ENCODE results near the gene THBS1.

THBS1 gene

DNA sequence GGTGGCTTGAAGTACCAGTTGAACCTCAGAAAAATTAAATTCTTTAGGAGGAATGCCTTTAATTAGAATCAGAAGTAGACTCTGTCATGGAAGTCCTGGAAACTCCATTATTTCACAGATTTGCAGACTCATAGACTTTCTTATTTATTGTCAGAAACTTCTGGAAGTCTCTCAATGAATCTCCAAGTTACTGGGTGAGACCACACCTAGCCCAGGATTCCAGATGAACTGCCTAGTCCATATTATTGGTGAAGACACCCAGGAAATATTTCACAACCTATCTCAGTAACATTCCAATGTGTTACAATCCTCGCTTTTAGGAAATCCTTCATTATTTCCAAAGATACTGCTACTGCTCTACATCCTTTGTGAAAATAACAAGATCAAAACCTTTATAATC lies 6.5 kb upstream of the THBS1 start:
- FAIRE-seq: no peak

DNA sequence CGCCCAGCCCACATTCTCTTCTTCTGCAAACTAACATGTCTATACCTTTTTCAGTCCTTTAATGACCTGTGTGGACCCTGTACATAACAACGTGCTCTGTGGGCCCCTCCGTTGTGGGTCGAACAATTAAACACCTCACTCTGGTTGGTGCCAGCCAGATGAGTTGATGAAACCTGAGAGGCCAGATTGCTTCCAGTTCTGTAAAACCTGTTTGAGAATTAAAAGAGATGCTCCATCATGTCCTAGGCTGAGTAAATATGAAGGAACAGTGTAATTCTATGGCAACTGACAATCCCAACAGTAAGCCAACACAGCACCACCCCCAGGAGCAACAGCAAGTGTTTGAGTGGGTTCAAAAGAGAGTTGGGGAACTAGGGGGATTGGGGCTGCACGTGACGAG lies 5.7 kb upstream of the THBS1 start:
- FAIRE-seq: no peak

DNA sequence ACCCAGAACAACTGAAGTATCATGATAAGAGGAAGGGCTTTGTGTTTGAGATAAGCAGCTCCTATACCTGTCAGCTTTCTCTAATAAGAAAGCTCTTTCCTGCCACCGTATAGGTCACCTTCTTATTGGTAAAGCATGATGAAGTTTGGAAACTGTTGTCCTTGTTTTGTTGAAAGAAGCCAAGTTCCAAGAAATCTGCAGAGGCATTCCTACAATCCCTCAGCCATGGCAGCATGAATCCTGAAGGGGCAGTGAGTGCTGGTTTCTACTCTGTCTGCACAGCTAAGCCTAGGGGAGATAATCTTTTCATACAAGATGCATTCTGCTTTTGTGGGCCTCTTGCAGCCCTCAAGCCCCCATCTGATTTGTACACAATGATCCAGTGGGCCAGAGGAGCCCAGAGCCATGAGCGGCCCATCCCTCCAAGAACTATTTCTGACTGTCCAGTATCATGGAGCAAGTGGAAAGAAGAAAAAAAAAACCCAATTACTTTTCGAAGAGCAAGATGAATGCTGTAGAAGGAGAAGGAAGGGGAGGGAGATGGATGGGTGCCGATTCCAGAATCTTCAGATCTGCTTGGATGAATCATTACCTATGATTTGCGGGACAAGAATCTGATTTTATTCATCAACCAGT lies 1.9 kb upstream of the THBS1 start:
- no peak for FAIRE-seq

DNA sequence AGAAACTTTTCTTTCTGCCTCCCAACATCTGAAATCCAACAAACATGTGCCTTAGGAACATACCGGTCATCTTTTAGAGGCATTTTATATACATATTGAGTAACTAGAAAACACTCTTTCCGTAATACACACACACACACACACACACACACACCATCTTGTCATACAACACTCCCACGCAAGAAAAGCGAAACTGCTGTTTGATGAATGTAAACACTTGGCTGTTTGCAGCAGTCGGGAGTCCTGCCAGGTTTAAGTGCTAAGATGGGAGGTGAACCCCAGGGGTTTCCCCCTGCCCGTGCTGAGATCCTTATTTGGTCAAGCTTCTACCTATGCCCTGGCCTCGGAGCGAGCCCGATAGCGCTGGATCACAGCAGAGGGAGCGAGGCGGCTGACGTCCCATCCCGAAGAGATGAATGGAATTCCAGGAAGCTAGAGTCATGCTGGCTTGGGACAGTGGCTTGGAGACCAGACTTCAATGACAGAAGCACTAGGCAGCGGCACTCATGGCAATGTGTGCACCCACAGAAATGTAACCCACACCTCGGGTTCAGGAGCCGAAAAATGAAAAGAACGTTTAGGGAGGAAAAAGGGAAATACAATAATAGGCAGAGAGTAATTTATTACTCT lies 1.3 kb upstream of the THBS1 start:
- no peak for FAIRE-seq

DNA sequence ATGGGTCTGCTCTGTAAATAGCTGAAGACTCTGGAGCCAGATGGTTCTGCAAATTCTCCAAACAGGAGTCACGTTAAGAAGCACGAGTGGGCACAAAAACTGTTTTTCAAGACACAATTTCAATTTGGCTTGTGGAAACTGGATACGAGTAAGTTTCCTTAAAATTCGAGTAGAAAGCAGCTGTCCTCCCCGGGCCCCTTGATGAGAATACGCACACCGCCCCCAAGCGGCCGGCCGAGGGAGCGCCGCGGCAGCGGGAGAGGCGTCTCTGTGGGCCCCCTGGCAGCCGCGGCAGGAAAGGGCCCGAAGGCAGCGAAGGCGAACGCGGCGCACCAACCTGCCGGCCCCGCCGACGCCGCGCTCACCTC lies 778 bp upstream of the THBS1 start:
- FAIRE-seq: no peak

DNA sequence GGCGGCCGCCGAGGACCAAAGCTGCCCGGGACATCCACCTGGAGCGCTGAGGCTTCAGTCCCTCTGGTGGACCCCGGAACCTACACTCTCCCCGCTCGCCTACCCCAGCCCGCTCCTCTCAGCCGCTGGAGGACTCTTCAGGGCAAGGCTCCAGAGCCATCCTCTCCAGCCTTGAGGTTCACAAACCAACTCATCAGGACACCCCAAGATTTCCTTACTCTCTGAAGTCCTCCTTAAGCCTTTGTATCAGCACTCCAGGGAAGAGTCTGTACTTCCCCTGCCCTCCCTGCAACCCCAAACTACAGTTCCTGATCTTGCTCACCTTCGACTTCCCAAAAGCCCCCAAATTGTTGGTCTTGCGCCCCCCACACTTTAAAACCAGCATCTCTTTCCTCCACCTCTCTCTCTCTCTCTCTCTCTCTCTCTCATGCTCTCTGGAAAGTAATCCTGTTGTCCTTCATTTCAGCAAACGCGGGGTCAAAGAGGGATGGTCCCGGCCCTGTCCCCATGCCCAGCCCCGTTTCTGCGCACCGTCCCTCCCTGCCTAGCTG lies 438 bp downstream of the THBS1 start:
- no peak for FAIRE-seq

DNA sequence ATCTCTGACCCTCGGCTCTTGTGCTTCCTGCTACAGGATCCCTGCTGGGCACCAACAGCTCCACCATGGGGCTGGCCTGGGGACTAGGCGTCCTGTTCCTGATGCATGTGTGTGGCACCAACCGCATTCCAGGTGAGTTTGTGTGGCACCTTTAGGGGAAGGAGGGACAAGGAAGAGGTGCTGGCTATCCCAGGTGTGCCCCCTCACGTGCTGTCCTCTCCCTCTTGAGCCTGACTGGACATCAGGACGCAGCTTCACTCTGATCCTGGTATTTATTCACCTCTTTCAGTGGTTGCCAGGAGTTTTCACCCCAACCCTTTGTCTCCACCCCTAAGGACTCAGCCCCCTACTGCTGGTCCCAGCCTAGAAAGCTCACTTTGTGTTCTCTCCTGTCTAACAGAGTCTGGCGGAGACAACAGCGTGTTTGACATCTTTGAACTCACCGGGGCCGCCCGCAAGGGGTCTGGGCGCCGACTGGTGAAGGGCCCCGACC lies 960 bp downstream of the THBS1 start:
- no peak for FAIRE-seq

DNA sequence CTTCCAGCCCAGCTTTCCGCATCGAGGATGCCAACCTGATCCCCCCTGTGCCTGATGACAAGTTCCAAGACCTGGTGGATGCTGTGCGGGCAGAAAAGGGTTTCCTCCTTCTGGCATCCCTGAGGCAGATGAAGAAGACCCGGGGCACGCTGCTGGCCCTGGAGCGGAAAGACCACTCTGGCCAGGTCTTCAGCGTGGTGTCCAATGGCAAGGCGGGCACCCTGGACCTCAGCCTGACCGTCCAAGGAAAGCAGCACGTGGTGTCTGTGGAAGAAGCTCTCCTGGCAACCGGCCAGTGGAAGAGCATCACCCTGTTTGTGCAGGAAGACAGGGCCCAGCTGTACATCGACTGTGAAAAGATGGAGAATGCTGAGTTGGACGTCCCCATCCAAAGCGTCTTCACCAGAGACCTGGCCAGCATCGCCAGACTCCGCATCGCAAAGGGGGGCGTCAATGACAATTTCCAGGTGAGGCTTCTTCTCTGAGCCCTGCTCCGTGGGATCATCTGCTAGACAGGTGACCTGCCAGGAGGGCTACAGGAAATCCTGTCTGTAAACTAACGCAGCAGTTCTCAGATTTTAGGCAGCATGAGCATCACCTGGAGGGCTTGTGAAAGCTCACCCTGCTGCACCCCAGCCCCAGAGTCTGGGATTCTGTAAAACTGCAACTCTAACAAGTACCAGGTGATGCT lies 1.6 kb downstream of the THBS1 start:
- FAIRE-seq: no peak

DNA sequence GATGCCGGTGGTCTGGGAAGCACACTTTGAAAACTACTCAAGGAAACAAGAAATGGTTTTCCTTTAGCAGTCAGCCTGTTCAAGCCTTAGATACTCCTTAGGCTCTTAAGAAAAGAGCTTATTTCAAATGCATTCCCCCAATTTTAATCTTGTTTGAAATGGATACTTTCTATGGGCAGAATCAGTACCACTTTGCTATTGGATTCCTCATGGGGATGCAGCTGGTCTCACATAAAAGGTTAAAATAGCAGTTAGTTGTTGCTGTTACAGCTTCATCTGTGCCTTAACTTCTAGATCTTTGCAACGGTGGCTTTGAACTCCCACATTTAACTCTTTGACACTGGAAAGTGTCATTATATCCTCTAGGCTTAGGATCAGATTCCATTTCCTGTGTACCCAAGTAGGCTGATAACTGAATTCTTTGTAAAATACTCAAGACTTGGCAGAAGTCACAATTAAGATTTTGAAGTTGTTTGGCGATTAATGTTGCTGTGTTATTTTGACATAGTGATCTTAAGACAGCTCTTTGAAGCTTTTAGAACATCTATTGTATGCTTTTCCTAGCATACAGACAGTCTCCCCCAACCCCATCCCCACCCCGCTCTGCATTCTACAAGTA lies 2.2 kb downstream of the THBS1 start:
- no peak for FAIRE-seq

DNA sequence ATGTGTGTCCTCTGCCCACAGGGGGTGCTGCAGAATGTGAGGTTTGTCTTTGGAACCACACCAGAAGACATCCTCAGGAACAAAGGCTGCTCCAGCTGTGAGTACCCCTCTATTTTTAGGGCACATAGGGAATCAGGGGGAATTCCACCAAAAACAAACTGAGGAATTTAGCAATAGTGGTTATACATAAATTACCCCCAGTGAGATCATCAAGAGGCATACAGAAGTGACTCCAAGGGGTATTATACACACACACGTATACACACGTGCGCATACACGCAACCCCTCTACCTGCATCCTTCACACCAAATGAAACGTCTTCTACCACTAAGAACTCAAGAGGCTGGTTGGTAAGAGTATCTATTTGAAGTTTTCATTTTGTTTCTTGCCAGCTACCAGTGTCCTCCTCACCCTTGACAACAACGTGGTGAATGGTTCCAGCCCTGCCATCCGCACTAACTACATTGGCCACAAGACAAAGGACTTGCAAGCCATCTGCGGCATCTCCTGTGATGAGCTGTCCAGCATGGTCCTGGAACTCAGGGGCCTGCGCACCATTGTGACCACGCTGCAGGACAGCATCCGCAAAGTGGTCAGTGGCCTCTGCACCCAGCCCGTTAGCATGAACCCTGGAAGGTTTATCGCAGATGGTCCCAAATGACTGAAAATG lies 2.9 kb downstream of the THBS1 start:
- FAIRE-seq: no peak

DNA sequence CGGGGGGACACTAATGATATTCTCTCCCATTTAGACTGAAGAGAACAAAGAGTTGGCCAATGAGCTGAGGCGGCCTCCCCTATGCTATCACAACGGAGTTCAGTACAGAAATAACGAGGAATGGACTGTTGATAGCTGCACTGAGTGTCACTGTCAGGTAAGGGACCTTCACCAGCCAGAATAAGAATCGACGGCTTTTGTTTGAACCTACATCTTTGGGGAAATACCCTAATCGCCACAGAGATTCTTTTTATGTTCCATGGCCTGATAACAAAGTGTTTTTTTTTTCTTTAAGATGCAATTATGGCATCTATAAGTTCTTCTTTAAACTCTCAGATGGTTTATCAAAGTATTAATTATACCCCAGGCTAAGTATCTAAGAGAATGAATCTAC lies 3.4 kb downstream of the THBS1 start:
- no peak for FAIRE-seq

DNA sequence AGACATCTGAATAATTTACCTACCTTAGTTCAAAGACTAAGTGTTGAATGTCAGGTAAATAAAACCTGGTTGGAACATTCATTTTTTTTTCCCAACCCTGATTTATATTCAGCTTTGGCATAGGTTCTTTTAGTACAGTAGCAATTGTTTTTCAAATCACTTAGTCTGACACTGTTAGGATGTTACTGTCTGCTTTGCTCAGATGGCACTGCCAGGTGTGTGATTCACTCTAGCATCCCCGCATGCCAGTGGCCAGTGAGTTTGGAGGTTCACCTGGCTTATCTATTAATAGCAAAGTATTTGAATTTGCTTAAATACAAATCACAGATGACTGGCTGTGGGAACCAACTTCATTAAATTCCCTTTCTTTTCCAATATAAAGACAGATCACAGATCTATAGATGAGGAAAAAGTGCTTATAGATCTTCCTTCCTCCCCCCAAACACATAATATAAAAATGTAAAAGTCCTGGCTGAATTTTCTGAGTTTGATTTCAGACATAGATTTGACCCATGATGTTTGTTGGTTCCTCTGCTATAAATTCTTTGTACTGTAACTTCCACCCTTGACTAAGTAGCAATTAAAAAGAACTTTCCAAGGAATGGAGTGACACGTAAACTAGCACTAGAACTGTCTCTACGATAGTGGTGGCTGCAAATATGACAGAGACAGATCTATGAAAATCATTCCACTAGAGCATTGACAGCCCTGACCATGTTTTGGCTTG lies 3.9 kb downstream of the THBS1 start:
- FAIRE-seq: no peak

DNA sequence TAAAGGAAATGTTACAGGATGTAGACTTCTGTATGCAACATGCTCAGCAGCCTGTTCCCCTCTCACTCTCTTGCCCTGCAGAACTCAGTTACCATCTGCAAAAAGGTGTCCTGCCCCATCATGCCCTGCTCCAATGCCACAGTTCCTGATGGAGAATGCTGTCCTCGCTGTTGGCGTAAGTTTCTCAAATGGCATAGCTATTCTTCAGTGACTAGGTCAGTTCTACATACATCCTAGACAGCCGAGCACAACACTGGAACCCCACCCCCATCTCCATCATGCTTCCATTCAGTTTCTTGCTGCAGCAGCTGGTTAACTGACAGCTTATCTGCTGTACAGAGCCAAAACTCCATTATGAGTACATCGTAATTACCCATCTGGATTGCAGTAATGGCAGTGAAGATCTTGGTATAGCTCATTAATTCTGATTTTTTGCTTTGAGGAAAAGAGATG lies 4.5 kb downstream of the THBS1 start:
- no peak for FAIRE-seq

DNA sequence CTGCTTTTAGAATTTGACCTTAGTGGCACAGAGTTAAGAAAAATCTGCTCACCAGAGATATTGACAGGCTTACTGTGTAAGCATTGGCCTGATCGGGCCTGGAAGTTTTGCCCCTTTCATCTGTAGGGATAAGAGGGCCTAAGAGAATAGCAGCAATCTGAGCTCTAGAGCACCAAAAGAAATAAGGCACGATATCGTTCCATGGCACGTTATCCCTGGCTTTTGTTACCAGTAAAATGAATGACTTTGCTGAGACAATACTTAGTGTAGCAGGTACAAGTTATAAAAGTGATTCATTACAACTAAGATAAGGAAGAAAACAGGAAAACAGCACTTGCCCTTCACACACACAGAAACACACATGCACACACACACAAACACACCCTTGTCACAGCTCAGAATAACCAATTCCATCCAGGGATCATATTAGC lies 5.0 kb downstream of the THBS1 start:
- no peak for FAIRE-seq

DNA sequence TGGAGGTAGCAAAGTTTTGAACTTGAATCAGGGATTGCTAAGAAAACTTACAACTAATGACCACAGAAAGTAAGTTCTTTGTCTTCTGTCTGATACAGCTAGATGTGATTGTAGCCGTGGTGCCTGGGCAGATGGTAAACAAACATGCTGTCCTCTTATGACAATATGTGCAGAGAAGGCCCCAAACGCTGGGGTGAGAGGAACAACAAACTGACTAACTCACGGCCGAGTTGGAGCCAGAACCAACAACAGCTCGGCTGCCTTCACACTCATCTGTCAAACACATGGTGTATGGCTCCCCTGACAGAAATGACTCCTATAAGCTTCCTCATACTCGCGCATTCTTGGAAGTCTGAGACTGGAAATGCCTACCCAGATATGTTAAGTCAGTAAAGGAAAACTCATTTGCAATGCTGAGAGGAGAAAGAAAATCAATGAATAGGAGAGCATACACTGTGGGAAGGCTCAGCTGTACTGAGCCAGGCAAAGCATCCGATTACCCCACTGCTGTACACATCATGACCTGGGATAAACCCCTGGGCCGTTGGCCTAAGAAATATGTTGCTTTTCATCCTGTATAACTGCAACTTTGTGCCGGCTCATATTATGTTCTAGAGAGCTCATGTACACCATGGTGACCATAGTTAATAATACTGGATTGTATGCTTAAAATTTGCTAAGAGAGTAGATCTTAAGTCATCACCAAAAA lies 5.7 kb downstream of the THBS1 start:
- no peak for FAIRE-seq

DNA sequence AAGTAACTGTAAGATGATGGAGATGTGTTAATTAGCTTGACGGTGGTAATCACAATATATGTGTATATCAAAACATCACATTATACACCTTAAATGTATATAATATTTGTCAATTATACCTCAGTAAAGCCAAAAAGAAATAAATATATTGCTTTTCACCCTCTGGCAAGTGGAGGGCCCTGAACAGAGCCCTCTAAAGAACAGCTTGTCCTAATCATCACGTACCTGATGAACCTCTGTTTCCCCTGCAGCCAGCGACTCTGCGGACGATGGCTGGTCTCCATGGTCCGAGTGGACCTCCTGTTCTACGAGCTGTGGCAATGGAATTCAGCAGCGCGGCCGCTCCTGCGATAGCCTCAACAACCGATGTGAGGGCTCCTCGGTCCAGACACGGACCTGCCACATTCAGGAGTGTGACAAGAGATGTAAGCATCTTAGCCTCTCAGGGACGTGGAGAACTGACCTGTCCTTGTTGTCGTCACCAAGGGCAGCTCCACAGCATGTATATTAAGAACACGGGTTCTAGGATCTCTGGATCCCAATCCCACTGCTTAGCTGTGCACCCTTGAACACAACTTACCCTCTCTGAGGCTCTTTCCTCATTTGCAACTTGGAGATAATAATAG lies 6.3 kb downstream of the THBS1 start:
- FAIRE-seq: no peak

DNA sequence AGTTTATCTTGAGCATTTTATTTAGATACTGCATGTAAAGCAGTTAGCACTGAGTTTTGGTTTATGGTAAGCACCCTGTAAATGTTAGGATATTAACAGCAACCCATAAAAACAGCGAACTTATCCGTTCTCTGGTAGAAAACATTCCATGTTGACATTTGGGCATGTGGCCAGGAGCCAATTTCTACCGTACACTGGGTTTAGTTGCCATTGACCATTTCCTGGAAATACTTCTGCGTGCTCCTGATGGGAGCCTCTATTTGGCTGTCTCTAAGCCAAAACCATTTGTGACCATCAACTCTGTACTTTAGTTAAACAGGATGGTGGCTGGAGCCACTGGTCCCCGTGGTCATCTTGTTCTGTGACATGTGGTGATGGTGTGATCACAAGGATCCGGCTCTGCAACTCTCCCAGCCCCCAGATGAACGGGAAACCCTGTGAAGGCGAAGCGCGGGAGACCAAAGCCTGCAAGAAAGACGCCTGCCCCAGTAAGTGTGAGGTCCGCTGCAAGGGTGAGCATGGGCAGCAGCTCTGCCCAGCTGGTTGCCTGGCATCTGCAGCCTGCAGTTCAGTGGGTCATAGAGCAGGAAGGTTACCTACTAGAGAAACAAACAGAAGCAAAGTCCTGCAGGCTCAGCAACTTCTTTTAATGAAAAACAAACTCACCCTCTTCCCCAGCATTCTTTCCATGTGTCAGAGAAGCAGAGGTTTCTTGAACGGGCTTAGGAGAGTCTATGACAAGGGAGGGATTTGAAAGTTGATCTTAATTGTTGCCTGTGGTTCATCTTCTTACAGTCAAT lies 7.1 kb downstream of the THBS1 start:
- no peak for FAIRE-seq

DNA sequence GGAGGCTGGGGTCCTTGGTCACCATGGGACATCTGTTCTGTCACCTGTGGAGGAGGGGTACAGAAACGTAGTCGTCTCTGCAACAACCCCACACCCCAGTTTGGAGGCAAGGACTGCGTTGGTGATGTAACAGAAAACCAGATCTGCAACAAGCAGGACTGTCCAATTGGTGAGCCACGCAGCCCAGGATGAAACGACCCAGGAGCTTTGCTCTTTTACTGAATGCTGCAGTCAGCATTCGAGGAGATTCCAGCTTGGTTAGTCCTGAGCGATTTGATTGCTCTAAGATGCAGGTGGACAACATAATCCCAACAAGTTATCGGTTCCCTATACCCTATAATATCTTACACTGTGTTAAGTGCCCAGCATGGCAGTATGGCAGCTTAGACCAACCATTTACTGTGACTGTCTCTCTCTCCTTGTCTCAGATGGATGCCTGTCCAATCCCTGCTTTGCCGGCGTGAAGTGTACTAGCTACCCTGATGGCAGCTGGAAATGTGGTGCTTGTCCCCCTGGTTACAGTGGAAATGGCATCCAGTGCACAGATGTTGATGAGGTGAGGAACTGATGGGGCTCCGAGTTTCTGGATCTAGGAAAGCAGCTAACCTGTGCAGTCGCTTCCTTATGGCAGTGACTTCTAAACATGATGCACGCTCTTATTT lies 7.8 kb downstream of the THBS1 start:
- no peak for FAIRE-seq

DNA sequence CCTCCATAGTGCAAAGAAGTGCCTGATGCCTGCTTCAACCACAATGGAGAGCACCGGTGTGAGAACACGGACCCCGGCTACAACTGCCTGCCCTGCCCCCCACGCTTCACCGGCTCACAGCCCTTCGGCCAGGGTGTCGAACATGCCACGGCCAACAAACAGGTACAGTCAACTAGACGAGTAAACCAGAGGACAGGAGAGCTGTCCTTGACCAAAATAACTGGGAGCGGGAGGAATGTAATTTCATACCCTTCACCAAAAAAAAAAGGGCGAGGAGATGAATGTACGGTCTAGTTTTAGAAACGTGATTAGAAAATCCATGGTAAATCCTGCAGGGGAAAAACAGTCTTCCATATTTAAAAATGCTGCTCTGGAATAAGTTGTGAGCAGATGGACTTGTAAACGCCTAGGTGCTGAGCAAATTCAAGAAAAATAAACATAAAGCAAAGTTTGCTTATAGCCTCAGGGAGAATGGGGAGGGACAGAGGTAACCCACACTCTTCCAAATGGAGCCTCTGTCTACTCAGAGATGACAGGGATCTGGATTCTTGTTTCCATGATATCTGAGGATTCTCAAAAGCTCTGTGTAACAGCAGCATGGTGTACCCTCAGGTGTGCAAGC lies 8.4 kb downstream of the THBS1 start:
- no peak for FAIRE-seq

Data from colon (tissue), 2 donors.